ENCODE results near the gene REM1.
"Not testable (repeated sequence)": the region's sequence is repeated elsewhere in the genome, so short reads cannot be mapped to it uniquely, and the experiment has no call there.

The REM1 gene, protein sequence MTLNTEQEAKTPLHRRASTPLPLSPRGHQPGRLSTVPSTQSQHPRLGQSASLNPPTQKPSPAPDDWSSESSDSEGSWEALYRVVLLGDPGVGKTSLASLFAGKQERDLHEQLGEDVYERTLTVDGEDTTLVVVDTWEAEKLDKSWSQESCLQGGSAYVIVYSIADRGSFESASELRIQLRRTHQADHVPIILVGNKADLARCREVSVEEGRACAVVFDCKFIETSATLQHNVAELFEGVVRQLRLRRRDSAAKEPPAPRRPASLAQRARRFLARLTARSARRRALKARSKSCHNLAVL

DNA sequence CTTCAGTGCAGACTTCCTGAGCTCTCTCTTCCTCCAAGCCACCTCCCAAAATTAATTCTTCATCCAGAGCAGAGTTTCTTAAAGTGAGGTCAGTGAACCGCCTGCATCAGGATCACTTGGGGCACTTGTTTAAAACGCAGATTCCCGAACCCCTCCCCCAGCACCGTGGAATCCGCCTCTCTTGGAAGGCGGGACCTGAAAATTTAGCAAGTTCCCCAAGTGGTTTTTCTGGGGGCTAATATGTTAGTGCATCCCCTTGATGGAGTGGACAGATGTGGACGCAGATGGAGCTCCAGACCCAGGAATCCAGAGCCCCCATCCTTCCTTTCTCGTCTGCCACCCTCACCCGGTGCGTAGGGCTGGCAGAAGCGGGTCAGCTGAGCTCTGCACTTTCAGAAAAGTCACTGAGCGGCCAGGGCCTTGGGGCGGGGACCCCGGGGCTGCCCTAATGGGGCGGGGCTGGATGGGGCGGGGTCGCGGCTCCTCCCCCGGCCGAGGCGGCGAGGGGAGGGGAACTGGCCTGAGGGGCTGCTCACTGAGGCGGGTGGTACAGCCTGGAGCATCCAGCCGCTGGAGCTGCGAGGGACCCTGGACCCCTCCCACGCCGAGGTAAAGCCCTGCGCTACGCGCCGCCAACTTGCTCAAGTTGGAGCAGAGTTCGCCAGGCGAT lies at the start of gene REM1, which contains the start of gene DEFB124:
REM1 (plus strand) TSS at position 531 of the 670 bp plus-strand sequence. CDS start 1,158 bp downstream, outside the sequence.
DEFB124 (minus strand) TSS at position 370 of the 670 bp plus-strand sequence. CDS start 2,114 bp downstream, outside the sequence.
- DNase-seq (ENCODE audit: low spot score) = no peak
- TF ChIP-seq, protein P1, sequence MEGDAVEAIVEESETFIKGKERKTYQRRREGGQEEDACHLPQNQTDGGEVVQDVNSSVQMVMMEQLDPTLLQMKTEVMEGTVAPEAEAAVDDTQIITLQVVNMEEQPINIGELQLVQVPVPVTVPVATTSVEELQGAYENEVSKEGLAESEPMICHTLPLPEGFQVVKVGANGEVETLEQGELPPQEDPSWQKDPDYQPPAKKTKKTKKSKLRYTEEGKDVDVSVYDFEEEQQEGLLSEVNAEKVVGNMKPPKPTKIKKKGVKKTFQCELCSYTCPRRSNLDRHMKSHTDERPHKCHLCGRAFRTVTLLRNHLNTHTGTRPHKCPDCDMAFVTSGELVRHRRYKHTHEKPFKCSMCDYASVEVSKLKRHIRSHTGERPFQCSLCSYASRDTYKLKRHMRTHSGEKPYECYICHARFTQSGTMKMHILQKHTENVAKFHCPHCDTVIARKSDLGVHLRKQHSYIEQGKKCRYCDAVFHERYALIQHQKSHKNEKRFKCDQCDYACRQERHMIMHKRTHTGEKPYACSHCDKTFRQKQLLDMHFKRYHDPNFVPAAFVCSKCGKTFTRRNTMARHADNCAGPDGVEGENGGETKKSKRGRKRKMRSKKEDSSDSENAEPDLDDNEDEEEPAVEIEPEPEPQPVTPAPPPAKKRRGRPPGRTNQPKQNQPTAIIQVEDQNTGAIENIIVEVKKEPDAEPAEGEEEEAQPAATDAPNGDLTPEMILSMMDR (IDR thresholded peaks at IDR 0.05; ENCODE audit: extremely low read depth, insufficient read depth, missing control alignments) = no peak
- in situ Hi-C loops (cut with MboI; ENCODE audit: low pct_unique_long_range_greater_than_20kb, low sequenced_read_pairs, unreplicated experiment) = no loop called here

DNA sequence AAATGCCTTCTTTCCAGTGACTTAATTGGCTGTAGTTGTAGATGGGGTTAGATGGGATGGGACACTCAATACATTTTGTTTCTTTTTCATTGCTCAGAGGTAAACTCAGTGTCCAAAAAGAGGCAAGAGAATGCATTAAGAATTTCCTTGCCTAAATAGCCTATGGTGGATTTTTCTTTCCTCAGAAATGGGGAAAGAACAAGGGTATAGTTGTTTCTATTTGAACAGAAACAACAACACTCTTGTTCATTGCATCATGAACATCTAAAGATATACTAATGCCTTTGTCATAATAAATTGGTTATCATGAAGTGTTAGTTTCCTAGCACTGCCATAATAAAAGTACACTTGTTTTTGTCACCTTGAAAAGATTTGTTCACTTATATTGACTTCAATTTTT lies 49.3 kb upstream of the REM1 start:
- TF ChIP-seq, protein P1 (IDR thresholded peaks at IDR 0.05; ENCODE audit: extremely low read depth, insufficient read depth, missing control alignments) = no peak
- no peak for DNase-seq (ENCODE audit: low spot score)
- in situ Hi-C loops (cut with MboI; ENCODE audit: low pct_unique_long_range_greater_than_20kb, low sequenced_read_pairs, unreplicated experiment) = no loop called here

DNA sequence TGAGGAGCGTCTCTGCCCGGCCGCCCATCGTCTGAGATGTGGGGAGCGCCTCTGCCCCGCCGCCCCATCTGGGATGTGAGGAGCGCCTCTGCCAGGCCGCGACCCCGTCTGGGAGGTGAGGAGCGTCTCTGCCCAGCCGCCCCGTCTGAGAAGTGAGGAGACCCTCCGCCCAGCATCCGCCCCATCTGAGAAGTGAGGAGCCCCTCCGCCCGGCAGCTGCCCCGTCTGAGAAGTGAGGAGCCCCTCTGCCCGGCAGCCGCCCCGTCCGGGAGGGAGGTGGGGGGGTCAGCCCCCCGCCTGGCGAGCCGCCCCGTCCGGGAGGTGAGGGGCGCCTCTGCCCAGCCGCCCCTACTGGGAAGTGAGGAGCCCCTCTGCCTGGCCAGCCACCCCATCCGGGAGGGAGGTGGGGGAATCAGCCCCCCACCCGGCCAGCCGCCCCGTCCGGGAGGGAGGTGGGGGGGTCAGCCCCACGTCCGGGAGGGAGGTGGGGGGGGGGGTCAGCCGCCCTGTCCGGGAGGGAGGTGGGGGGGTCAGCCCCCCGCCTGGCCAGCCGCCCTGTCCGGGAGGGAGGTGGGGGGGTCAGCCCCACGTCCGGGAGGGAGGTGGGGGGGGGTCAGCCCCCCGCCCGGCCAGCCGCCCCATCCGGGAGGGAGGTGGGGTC lies 48.1 kb upstream of the REM1 start:
- in situ Hi-C loops (cut with MboI; ENCODE audit: low pct_unique_long_range_greater_than_20kb, low sequenced_read_pairs, unreplicated experiment); DNase-seq (ENCODE audit: low spot score): not testable (repeated sequence)

DNA sequence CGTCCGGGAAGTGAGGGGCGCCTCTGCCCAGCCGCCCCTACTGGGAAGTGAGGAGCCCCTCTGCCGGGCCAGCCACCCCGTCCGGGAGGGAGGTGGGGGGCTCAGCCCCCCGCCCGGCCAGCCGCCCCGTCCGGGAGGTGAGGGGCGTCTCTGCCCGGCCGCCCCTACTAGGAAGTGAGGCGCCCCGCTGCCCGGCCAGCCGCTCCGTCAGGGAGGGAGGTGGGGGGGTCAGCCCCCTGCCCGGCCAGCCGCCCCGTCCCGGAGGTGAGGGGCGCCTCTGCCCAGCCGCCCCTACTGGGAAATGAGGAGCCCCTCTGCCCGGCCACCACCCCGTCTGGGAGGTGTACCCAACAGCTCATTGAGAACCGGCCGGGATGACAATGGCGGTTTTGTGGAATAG lies 47.5 kb upstream of the REM1 start:
- in situ Hi-C loops (cut with MboI; ENCODE audit: low pct_unique_long_range_greater_than_20kb, low sequenced_read_pairs, unreplicated experiment); DNase-seq (ENCODE audit: low spot score): not testable (repeated sequence)

DNA sequence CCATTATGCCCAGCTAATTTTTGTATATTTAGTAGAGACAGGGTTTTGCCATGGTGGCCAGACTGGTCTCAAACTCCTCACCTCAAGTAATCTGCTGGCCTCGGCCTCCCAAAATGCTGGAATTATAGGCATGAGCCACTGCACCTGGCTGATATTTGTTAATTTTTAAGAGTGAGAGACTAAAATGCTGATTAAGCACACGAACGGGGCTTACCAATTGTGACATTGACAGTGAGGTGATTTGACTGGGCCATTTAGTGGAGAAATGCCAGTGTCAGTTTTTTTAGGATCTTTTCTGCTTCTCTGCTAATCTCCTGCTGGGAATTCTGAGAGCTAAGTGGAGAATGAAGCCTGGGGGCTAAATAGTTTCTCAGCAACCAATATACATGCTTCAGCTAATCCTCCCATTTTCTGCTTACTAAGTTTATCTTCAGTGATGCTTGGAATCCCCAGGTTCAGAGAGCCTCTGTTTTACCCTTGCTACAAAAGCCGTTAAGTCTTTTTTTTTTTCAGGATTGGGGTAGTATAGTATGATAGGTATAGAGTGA lies 44.4 kb upstream of the REM1 start:
- in situ Hi-C loops (cut with MboI; ENCODE audit: low pct_unique_long_range_greater_than_20kb, low sequenced_read_pairs, unreplicated experiment) = no loop called here
- no peak for DNase-seq (ENCODE audit: low spot score)
- TF ChIP-seq, protein P1 (IDR thresholded peaks at IDR 0.05; ENCODE audit: extremely low read depth, insufficient read depth, missing control alignments) = no peak

DNA sequence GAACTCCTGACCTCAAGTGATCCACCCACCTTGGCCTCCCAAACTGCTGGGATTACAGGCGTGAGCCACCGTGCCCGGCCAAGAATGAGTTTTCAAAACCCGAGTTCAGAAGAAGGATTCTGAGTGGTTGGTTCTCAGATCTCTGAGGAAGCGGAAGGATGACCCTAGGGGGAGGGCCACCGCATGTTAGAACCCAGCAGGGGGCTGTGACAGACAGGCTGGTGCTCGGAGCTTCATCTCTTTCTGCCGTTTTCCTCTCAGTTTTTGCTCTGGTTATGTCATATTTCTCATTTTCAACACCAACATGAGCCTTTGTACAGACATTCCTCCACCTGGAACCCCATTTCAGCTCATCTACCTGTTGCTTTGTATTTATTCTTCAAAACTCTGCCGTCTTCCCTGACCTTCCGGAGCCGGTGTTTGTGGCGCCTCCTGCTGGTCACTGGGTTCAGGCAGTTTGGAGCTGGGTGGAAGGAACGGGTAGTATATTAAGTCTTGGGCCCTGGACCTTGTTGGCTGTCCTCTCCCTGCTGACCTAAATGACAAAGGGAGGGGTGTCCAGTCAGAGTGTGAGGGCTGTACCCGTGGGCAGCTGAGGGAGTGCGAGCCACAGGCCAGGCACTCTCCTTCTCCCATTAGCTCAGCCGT lies 35.0 kb upstream of the REM1 start, which contains the start of gene DEFB123:
DEFB123 (plus strand) TSS at position 621 of the 648 bp plus-strand sequence. CDS start 67 bp downstream, outside the sequence.
- no peak for DNase-seq (ENCODE audit: low spot score)
- TF ChIP-seq, protein P1 (IDR thresholded peaks at IDR 0.05; ENCODE audit: extremely low read depth, insufficient read depth, missing control alignments) = peak; percentile 40
- in situ Hi-C loops (cut with MboI; ENCODE audit: low pct_unique_long_range_greater_than_20kb, low sequenced_read_pairs, unreplicated experiment) = no loop called here

Measured in GM13977 (cell line).